Muscle layer of duodenum (tissue), 2 donors: Measurements from ENCODE around the gene HOXA1.
"Not testable (repeated sequence)": the region's sequence is repeated elsewhere in the genome, so short reads cannot be mapped to it uniquely, and the experiment has no call there.

ENCODE experiments used
- H3K27ac ChIP-seq: one replicate; pipeline ENCODE4 v1.7.0; 2013; ENCODE audit warnings: mild to moderate bottlenecking, low read length
- H3K27me3 ChIP-seq: one replicate; pipeline ENCODE4 v1.7.0; 2013; ENCODE audit warnings: low read depth, mild to moderate bottlenecking, control low read depth, low read length
- H3K36me3 ChIP-seq, 2 donors: one replicate each; pipeline ENCODE4 v1.7.0; 2013; ENCODE audit warnings: low read length in 2 of 2, control low read depth in 1 of 2, mild to moderate bottlenecking in 1 of 2; ENCODE audit not compliant: insufficient read depth in 2 of 2, control insufficient read depth in 1 of 2
- H3K4me1 ChIP-seq, 2 donors: one replicate each; pipeline ENCODE4 v1.7.0; 2013; ENCODE audit warnings: low read length in 2 of 2, mild to moderate bottlenecking in 2 of 2, control low read depth in 1 of 2, moderate library complexity in 1 of 2; ENCODE audit not compliant: insufficient read depth in 2 of 2, control insufficient read depth in 1 of 2
- H3K4me3 ChIP-seq, 2 donors: one replicate each; pipeline ENCODE4 v1.7.0; 2013; ENCODE audit warnings: low read length in 2 of 2, low read depth in 1 of 2, mild to moderate bottlenecking in 1 of 2
- H3K9me3 ChIP-seq, 2 donors: one replicate each; pipeline ENCODE4 v1.7.0; 2013; ENCODE audit warnings: low read length in 2 of 2, control low read depth in 1 of 2, mild to moderate bottlenecking in 1 of 2; ENCODE audit not compliant: control insufficient read depth in 1 of 2
- donor health status: healthy.

Gene HOXA1

DNA sequence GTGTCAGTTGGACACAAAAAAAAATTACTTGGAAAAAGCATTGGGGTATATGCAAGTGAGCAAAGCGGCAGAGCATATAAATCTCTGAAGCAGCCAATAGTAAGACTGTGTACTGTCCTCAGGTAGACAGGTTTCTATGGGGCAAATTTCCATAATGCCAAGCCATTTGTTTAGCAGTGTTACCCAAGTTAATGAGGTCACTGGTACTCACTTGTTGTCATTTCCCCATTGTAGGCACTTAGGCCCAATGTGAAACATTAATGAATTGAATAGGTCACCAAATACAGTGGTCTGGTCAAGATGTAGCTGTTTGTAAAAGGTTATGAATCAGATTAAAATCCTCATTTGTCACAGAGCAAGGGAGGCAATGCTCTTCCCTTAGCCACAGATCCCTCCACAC, 27.5 kb downstream of the HOXA1 start:
- H3K9me3 ChIP-seq: no peaks in the 10 kb centered on the region
- no peak overlapping the region for H3K27ac ChIP-seq
- no peaks in the 10 kb centered on the region for H3K4me1 ChIP-seq
- H3K27me3 ChIP-seq: no peaks in the 10 kb centered on the region
- no peaks in the 10 kb centered on the region for H3K36me3 ChIP-seq
- H3K4me3 ChIP-seq: no peak overlapping the region

DNA sequence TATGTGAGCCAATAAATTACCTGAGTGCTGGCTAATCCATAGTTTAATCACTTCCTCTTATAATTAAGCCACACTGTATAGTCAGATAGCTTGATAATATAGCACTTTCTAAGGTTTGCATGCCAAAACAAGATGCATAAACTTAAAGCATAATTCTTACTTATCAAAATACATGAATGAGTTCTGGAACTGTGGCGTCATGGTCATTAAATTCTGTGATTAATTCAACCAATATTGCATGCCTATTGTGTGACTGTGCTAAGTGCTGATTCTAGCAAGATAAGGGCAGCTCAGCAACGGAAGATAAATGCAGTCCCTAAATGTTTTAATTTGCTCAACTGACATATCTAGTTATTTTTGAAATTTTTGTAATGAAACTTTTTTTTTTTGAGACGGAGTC, 29.7 kb downstream of the HOXA1 start:
- Histone ChIP-seq H3K27ac (no peak overlapping the region), H3K4me3 (no peak overlapping the region), H3K27me3 (no peaks in the 10 kb centered on the region), H3K36me3 (no peaks in the 10 kb centered on the region), H3K9me3 (no peaks in the 10 kb centered on the region), H3K4me1 (no peaks in the 10 kb centered on the region)

DNA sequence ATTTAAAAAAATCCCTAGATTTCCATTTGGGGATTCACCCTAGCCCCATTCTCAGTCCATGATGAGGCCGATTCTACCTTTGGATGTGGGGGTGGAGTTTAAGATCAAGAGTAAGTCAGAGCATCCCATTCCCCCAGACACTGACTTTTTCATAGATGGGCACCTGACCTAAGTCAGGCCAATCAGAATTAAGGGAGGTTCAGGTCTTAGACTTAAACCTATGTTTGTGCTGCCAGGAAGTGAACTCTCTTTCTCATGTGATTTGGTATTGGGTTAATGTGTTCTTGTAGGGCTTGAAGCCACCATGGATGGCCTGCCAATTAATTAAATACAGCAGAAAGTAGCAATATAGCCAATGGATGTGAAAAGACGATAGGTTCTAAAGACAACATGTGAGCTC, 30.1 kb downstream of the HOXA1 start:
- Histone ChIP-seq H3K36me3 (no peaks in the 10 kb centered on the region), H3K27me3 (no peaks in the 10 kb centered on the region), H3K9me3 (no peaks in the 10 kb centered on the region), H3K27ac (no peak overlapping the region), H3K4me1 (no peaks in the 10 kb centered on the region), H3K4me3 (no peak overlapping the region)

DNA sequence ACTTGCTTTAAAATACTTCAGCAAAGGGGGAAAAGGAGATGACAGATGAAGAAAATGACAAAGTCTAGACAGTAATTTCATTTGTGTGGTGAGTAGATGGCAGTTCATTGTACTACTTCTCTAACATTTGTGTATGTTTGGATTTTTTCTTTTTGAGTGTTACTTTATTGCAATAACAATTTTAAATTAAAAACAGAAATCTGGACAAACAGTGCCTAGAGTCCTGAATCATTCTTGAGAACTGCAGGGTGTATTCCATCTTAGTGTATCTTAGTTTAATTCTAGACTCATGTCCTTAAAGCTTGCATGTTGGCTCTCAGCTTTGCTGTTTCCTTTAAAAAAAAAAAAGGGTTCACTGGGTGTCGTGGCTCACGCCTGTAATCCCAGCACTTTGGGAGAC, 31.1 kb downstream of the HOXA1 start:
- no peaks in the 10 kb centered on the region for H3K36me3 ChIP-seq
- H3K27ac ChIP-seq: no peak overlapping the region
- H3K4me3 ChIP-seq: no peak overlapping the region
- H3K9me3 ChIP-seq: no peaks in the 10 kb centered on the region
- H3K4me1 ChIP-seq: no peaks in the 10 kb centered on the region
- no peaks in the 10 kb centered on the region for H3K27me3 ChIP-seq

DNA sequence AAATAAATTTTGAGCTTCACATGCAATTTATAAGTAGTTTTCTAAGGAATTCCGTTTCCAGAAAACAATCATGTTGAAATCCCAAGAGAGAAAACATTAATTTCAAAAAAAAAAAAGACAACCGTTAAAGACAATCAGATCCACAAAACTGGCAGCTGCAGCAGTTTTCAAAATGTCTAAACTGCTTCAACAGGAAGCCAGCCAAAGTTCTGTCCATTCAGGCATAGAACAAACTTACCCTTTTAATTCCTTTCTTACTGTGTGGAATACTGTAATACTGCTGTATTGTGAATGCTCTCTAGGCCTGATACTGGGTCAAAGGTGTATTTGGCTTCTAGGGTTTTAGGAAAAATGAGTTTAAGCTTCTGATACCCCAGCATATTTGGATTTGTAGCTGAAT, 31.6 kb downstream of the HOXA1 start:
- no peaks in the 10 kb centered on the region for H3K4me1 ChIP-seq
- no peak overlapping the region for H3K4me3 ChIP-seq
- no peak overlapping the region for H3K27ac ChIP-seq
- no peaks in the 10 kb centered on the region for H3K27me3 ChIP-seq
- H3K36me3 ChIP-seq: no peaks in the 10 kb centered on the region
- no peaks in the 10 kb centered on the region for H3K9me3 ChIP-seq

DNA sequence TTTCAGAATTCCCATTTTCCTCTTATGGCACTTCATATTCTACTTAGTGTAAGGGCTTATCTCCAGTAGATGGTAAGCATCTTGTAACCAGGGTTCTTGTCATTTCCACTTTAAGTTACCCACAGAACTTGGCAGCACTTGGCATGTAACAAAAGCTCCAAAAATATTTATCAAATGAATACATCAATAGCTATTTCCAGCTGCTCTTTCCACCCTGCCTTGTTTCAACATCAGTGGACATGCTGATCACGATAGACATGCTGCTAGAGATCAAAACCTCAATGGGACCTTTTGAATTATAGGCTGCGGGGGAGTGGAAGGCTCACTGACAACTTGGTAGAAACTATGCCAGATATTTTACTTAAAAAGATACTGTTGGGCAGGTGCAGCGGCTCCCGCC, 32.9 kb downstream of the HOXA1 start:
- Histone ChIP-seq H3K4me3 (no peak overlapping the region), H3K4me1 (no peaks in the 10 kb centered on the region)

DNA sequence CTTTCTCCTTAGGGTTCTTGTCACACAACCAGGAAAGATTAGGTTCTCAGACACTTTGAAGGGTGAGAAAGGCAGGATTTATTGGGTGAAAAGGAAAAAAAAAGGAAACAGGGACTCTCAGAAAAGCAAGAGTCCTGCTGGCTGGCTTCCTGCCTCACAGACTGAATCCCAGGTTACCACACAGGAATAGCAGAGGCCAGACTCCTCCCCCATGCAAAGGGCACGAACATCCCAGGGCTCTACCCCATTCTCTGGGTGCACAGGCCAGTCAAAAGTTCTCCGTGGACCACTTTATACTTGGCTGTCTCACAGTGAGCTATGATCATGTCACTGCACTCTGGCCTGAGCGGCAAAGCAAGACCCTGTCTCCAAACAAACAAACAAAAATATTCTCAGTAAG, 42.6 kb downstream of the HOXA1 start:
- Histone ChIP-seq H3K27ac (no peak overlapping the region), H3K9me3 (no peaks in the 10 kb centered on the region), H3K36me3 (no peaks in the 10 kb centered on the region)

More for the DNA sequence above, 32.9 kb downstream of the HOXA1 start:
- H3K9me3 ChIP-seq: no peaks in the 10 kb centered on the region
- no peaks in the 10 kb centered on the region for H3K36me3 ChIP-seq
- H3K27me3 ChIP-seq: no peaks in the 10 kb centered on the region
- H3K27ac ChIP-seq: no peak overlapping the region

DNA sequence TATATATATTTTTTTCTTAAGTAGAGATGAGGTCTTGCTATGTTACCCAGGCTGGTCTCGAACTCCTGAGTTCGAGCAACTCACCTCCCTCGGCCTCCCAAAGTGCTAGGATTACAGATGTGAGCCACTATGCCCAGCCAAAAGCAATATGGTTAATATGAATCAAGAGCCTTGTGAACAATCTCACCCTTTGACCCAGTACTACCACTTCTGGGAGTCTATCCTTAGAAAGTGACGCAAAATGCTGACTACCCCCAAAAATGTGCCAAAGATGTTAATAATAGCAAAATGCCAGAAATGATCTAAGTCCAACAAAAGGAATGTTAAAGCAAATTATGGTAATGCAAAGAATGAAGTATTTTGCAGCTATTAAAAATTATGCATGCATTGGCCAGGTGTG, 44.3 kb downstream of the HOXA1 start:
- Histone ChIP-seq H3K9me3 (no peaks in the 10 kb centered on the region), H3K27ac (no peak overlapping the region), H3K36me3 (no peaks in the 10 kb centered on the region), H3K27me3 (no peaks in the 10 kb centered on the region), H3K4me3 (no peak overlapping the region), H3K4me1 (no peaks in the 10 kb centered on the region)

More for the DNA sequence above, 42.6 kb downstream of the HOXA1 start:
- H3K4me1 ChIP-seq: no peaks in the 10 kb centered on the region
- H3K27me3 ChIP-seq: no peaks in the 10 kb centered on the region
- H3K4me3 ChIP-seq: no peak overlapping the region

DNA sequence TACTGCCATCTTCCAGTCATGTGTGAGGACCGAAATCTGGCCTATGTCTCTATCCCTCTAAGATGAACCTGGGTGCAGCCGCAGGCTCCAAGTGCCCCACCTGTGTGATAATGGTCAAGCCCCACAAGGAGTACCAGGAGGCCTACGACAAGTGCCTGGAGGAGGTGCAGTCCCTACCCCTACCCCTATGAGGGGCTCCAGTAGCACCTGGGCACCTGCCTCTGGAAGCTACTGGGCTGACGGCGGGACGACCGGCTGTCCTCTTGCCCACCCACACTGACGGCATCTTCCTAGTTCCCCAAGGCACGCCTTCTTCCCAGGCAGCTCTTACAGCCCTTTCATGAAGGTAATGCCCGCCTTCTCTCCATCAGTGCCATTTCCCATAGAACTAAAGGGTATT, 47.4 kb downstream of the HOXA1 start:
- Histone ChIP-seq H3K4me3 (no peak overlapping the region), H3K36me3 (no peaks in the 10 kb centered on the region), H3K27ac (no peak overlapping the region), H3K9me3 (no peaks in the 10 kb centered on the region), H3K4me1 (no peaks in the 10 kb centered on the region), H3K27me3 (no peaks in the 10 kb centered on the region)

DNA sequence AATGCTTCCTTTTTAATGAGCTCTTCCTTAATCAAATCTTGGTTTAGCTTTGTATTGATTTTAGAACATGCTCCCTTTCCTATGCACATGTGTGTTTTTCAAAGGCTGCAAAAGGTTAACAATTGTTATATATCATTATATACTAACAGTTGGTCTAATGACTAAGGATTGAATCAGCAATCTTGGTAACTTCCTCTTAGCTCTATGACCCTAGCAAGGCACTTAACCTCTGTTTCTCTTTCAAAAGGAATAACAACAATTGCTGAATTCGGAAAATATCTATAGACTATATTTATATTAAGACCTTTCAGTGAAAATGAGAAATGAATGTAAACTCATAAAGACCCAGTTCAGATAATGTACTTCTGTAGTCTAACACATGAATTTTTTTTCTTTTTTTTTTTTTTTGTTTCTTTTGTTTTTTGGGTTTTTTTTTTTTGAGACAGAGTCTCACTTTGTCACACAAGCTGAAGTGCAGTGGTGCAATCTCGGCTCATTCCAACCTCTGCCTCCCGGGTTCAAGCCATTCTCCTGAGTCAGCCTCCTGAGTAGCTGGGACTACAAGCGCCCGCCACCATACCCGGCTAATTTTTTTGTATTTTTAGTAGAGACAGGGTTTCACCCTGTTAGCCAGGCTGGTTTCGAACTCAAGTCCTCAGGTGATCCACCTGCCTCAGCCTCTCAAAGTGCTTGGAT, 48.8 kb downstream of the HOXA1 start:
- Histone ChIP-seq H3K27me3 (no peaks in the 10 kb centered on the region), H3K4me3 (no peak overlapping the region), H3K4me1 (no peaks in the 10 kb centered on the region), H3K27ac (no peak overlapping the region), H3K9me3 (no peaks in the 10 kb centered on the region), H3K36me3 (no peaks in the 10 kb centered on the region)

DNA sequence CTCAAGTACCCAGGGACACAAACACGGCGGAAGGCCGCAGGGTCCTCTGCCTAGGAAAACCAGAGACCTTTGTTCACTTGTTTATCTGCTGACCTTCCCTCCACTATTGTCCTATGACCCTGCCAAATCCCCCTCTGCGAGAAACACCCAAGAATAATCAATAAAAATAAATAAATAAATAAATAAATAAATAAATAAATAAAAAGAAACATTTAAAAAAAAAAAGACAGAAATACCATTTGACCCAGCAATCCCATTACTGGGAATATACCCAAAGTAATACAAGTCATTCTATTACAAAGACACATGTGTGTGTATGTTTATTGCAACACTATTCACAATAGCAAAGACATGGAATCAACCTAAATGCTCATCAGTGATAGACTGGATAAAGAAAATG, 49.8 kb downstream of the HOXA1 start:
- not testable (repeated sequence) for H3K27ac ChIP-seq, H3K27me3 ChIP-seq, H3K36me3 ChIP-seq, H3K9me3 ChIP-seq, H3K4me1 ChIP-seq, H3K4me3 ChIP-seq

DNA sequence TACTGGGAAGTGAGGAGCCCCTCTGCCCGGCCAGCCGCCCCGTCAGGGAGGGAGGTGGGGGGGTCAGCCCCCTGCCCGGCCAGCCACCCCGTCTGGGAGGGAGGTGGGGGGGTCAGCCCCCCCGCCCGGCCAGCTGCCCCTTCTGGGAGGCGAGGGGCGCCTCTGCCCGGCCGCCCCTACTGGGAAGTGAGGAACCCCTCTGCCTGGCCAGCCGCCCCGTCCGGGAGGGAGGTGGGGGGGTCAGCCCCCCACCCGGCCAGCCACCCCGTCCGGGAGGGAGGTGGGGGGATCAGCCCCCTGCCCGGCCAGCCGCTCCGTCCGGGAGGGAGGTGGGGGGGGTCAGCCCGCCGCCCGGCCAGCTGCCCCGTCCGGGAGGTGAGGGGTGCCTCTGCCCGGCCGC, 50.7 kb downstream of the HOXA1 start:
- H3K36me3 ChIP-seq, H3K4me3 ChIP-seq, H3K9me3 ChIP-seq, H3K27ac ChIP-seq, H3K4me1 ChIP-seq, H3K27me3 ChIP-seq: not testable (repeated sequence)
